ENCODE data around the gene SOCS1. TPM values are rescaled to one million over a fixed set of nuclear protein-coding genes. Genes with fewer than 3 reads are reported as not detected.
"Not testable (repeated sequence)": the region's sequence is repeated elsewhere in the genome, so short reads cannot be mapped to it uniquely, and the experiment has no call there.

The SOCS1 gene
- total RNA-seq, 1 experiment from 2014 or later, result 2.6 TPM

- no peak for DNase-seq (ENCODE audit: low spot score)
- POLR2A ChIA-PET (ENCODE audit: low non-redundant PET), result no interaction called here
- no peaks in the 10 kb centered on the region for H3K9me3 ChIP-seq (ENCODE audit: low read depth, low read length, poor library complexity, severe bottlenecking)
- no peak overlapping the region for H3K4me3 ChIP-seq (ENCODE audit: low read depth, low read length, poor library complexity, severe bottlenecking)
- intact Hi-C loops (cut with micrococcal nuclease; ENCODE audit: unreplicated experiment), result no loop called here
- BruUV-seq (replicated peaks), result no TSS peak
- H3K27me3 ChIP-seq (replicated peaks; ENCODE audit: insufficient read depth, low read depth, low read length, poor library complexity), result no peaks in the 10 kb centered on the region
- no peaks in the 10 kb centered on the region for H3K4me1 ChIP-seq (ENCODE audit: insufficient read depth, low read length, poor library complexity, severe bottlenecking)
- TF ChIP-seq EZH2 (IDR thresholded peaks at IDR 0.05; ENCODE audit: borderline replicate concordance, low read depth, low read length, poor library complexity, severe bottlenecking), result no peak
- TF ChIP-seq, protein P1, sequence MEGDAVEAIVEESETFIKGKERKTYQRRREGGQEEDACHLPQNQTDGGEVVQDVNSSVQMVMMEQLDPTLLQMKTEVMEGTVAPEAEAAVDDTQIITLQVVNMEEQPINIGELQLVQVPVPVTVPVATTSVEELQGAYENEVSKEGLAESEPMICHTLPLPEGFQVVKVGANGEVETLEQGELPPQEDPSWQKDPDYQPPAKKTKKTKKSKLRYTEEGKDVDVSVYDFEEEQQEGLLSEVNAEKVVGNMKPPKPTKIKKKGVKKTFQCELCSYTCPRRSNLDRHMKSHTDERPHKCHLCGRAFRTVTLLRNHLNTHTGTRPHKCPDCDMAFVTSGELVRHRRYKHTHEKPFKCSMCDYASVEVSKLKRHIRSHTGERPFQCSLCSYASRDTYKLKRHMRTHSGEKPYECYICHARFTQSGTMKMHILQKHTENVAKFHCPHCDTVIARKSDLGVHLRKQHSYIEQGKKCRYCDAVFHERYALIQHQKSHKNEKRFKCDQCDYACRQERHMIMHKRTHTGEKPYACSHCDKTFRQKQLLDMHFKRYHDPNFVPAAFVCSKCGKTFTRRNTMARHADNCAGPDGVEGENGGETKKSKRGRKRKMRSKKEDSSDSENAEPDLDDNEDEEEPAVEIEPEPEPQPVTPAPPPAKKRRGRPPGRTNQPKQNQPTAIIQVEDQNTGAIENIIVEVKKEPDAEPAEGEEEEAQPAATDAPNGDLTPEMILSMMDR (conservative IDR thresholded peaks at IDR 0.05; ENCODE audit: low read depth, low read length), result no peak
- H3K27ac ChIP-seq (ENCODE audit: low read depth, low read length, poor library complexity, severe bottlenecking), result no peak overlapping the region
- CTCF ChIA-PET, result no interaction called here
- H3K36me3 ChIP-seq (ENCODE audit: insufficient read depth, low read length, poor library complexity, severe bottlenecking), result no peaks in the 10 kb centered on the region
Observed at GRCh38 chr16:11291091-11291703, 35.2 kb upstream of the SOCS1 start.

- intact Hi-C loops (cut with micrococcal nuclease; ENCODE audit: unreplicated experiment), result no loop called here
Observed at GRCh38 chr16:11290102-11290893, 34.3 kb upstream of the SOCS1 start.

GRCh38 chr16:11289696-11290095, 33.7 kb upstream of the SOCS1 start:
- H3K9me3 ChIP-seq (ENCODE audit: low read depth, low read length, poor library complexity, severe bottlenecking); H3K27me3 ChIP-seq (replicated peaks; ENCODE audit: insufficient read depth, low read depth, low read length, poor library complexity); intact Hi-C loops (cut with micrococcal nuclease; ENCODE audit: unreplicated experiment); H3K4me3 ChIP-seq (ENCODE audit: low read depth, low read length, poor library complexity, severe bottlenecking); H3K36me3 ChIP-seq (ENCODE audit: insufficient read depth, low read length, poor library complexity, severe bottlenecking); H3K27ac ChIP-seq (ENCODE audit: low read depth, low read length, poor library complexity, severe bottlenecking); H3K4me1 ChIP-seq (ENCODE audit: insufficient read depth, low read length, poor library complexity, severe bottlenecking); CTCF ChIA-PET; DNase-seq (ENCODE audit: low spot score); POLR2A ChIA-PET (ENCODE audit: low non-redundant PET); BruUV-seq (replicated peaks): not testable (repeated sequence)

More at GRCh38 chr16:11290102-11290893, 34.3 kb upstream of the SOCS1 start:
- no peak for DNase-seq (ENCODE audit: low spot score)
- Histone ChIP-seq H3K27ac (ENCODE audit: low read depth, low read length, poor library complexity, severe bottlenecking) (no peak overlapping the region), H3K4me1 (ENCODE audit: insufficient read depth, low read length, poor library complexity, severe bottlenecking) (no peaks in the 10 kb centered on the region), H3K27me3 (replicated peaks; ENCODE audit: insufficient read depth, low read depth, low read length, poor library complexity) (no peaks in the 10 kb centered on the region), H3K9me3 (ENCODE audit: low read depth, low read length, poor library complexity, severe bottlenecking) (no peaks in the 10 kb centered on the region), H3K36me3 (ENCODE audit: insufficient read depth, low read length, poor library complexity, severe bottlenecking) (no peaks in the 10 kb centered on the region), H3K4me3 (ENCODE audit: low read depth, low read length, poor library complexity, severe bottlenecking) (no peak overlapping the region)
- POLR2A ChIA-PET (ENCODE audit: low non-redundant PET), result no interaction called here
- no TSS peak for BruUV-seq (replicated peaks)
- TF ChIP-seq, protein P1 (conservative IDR thresholded peaks at IDR 0.05; ENCODE audit: low read depth, low read length), result no peak
- TF ChIP-seq EZH2 (IDR thresholded peaks at IDR 0.05; ENCODE audit: borderline replicate concordance, low read depth, low read length, poor library complexity, severe bottlenecking), result no peak
- CTCF ChIA-PET, result no interaction called here

Measured in A673 (cell line).